ENCODE results near the gene VSTM2L. TPM values are rescaled to one million over a fixed set of nuclear protein-coding genes. Genes with fewer than 3 reads are reported as not detected.

Gene VSTM2L
- total RNA-seq, 1 donor from 2014 or later = 0.46 TPM

GRCh38 chr20:37877832-37878772 lies 24.8 kb upstream of the VSTM2L start:
- peaks cover 17% of the 10 kb centered on the region for H3K27me3 ChIP-seq (ENCODE audit: control insufficient read depth, insufficient read depth, low read length)
- no peak overlapping the region for H3K4me3 ChIP-seq (ENCODE audit: low read depth, low read length)
- TF ChIP-seq CTCF (IDR thresholded peaks at IDR 0.05; ENCODE audit: insufficient read depth, low read length, poor library complexity, severe bottlenecking) = no peak
- DNase-seq (ENCODE audit: low read depth) = no peak
- H3K36me3 ChIP-seq (ENCODE audit: control insufficient read depth, insufficient read depth, low read length) = no peaks in the 10 kb centered on the region

GRCh38 chr20:37878835-37879599 lies 23.9 kb upstream of the VSTM2L start:
- H3K36me3 ChIP-seq (ENCODE audit: control insufficient read depth, insufficient read depth, low read length) = no peaks in the 10 kb centered on the region
- H3K27me3 ChIP-seq (ENCODE audit: control insufficient read depth, insufficient read depth, low read length) = peaks cover 17% of the 10 kb centered on the region
- H3K4me3 ChIP-seq (ENCODE audit: low read depth, low read length) = no peak overlapping the region
- no peak for TF ChIP-seq CTCF (IDR thresholded peaks at IDR 0.05; ENCODE audit: insufficient read depth, low read length, poor library complexity, severe bottlenecking)
- DNase-seq (ENCODE audit: low read depth) = no peak

GRCh38 chr20:37879843-37880242 lies 23.1 kb upstream of the VSTM2L start:
- no peak overlapping the region for H3K4me3 ChIP-seq (ENCODE audit: low read depth, low read length)
- peaks cover 20% of the 10 kb centered on the region for H3K27me3 ChIP-seq (ENCODE audit: control insufficient read depth, insufficient read depth, low read length)
- H3K36me3 ChIP-seq (ENCODE audit: control insufficient read depth, insufficient read depth, low read length) = no peaks in the 10 kb centered on the region
- TF ChIP-seq CTCF (IDR thresholded peaks at IDR 0.05; ENCODE audit: insufficient read depth, low read length, poor library complexity, severe bottlenecking) = no peak
- DNase-seq (ENCODE audit: low read depth) = no peak

- no peak overlapping the region for H3K4me3 ChIP-seq (ENCODE audit: low read depth, low read length)
- peaks cover 20% of the 10 kb centered on the region for H3K27me3 ChIP-seq (ENCODE audit: control insufficient read depth, insufficient read depth, low read length)
- DNase-seq (ENCODE audit: low read depth) = no peak
- no peaks in the 10 kb centered on the region for H3K36me3 ChIP-seq (ENCODE audit: control insufficient read depth, insufficient read depth, low read length)
- TF ChIP-seq CTCF (IDR thresholded peaks at IDR 0.05; ENCODE audit: insufficient read depth, low read length, poor library complexity, severe bottlenecking) = no peak
Measured at GRCh38 chr20:37880726-37881591, 22.0 kb upstream of the VSTM2L start.

- no peak for DNase-seq (ENCODE audit: low read depth)
- H3K36me3 ChIP-seq (ENCODE audit: control insufficient read depth, insufficient read depth, low read length) = no peaks in the 10 kb centered on the region
- no peak for TF ChIP-seq CTCF (IDR thresholded peaks at IDR 0.05; ENCODE audit: insufficient read depth, low read length, poor library complexity, severe bottlenecking)
- H3K27me3 ChIP-seq (ENCODE audit: control insufficient read depth, insufficient read depth, low read length) = peaks cover 25% of the 10 kb centered on the region
- H3K4me3 ChIP-seq (ENCODE audit: low read depth, low read length) = no peak overlapping the region
Measured at GRCh38 chr20:37881601-37882343, 21.2 kb upstream of the VSTM2L start.
